K562 (cell line): ENCODE results near the gene SIGLEC9. TPM values are rescaled to one million over a fixed set of nuclear protein-coding genes. Genes with fewer than 3 reads are reported as not detected.

Experiments used
- CC2D1A ChIP-seq: fragments of 450-650 bp; IDR thresholded peaks from 2 replicates; pipeline ENCODE4 v1.6.1; 2017; ENCODE audit warnings: mild to moderate bottlenecking
- CEBPG ChIP-seq, 3 experiments: fragments of 200-800 bp in 1 of 3; sonication (Bioruptor generic) in 1 of 3; sonication (generic) in 1 of 3; formaldehyde crosslinking in 1 of 3; IDR thresholded peaks in 2 of 3; conservative IDR thresholded peaks in 1 of 3; 2 replicates each; pipeline versions ENCODE4 v1.6.1 to v1.8.0; 2016 to 2022; ENCODE audit warnings: missing compliant biosample characterization in 2 of 3, missing genetic modification characterization in 2 of 3, mild to moderate bottlenecking in 1 of 3, missing genetic modification reagents in 1 of 3
- GTF2A2 ChIP-seq: IDR thresholded peaks from 2 replicates; pipeline ENCODE4 v1.6.1; 2016; ENCODE audit warnings: mild to moderate bottlenecking, missing genetic modification characterization, missing compliant biosample characterization
- HBP1 ChIP-seq: fragments of 450-650 bp; formaldehyde crosslinking; IDR thresholded peaks from 2 replicates; pipeline ENCODE4 v1.4.0; 2022; ENCODE audit warnings: missing genetic modification characterization
- HMGXB4 ChIP-seq: sonication (generic); formaldehyde crosslinking; IDR thresholded peaks from 2 replicates; pipeline ENCODE4 v1.8.1; 2023; ENCODE audit warnings: mild to moderate bottlenecking, missing genetic modification reagents
- KLF16 ChIP-seq: IDR thresholded peaks from 2 replicates; pipeline ENCODE4 v1.6.1; 2016; ENCODE audit warnings: antibody characterized with exemption
- NRF1 ChIP-seq, 2 experiments: fragments of 450-650 bp; IDR thresholded peaks in 1 of 2; conservative IDR thresholded peaks in 1 of 2; 2 replicates each; pipeline ENCODE4 v1.6.1; 2014; ENCODE audit warnings: mild to moderate bottlenecking in 2 of 2
- SAP30 ChIP-seq: fragments of 200-600 bp; sonication (generic); IDR thresholded peaks from 2 replicates; pipeline ENCODE4 v1.6.1; 2012; ENCODE audit warnings: borderline replicate concordance, low read depth, mild to moderate bottlenecking, moderate library complexity, low read length, control low read depth, inconsistent platforms; ENCODE audit not compliant: insufficient read depth, poor library complexity, severe bottlenecking
- SMAD2 ChIP-seq: fragments of 150-350 bp; IDR thresholded peaks from 2 replicates; pipeline ENCODE4 v1.6.1; 2014; ENCODE audit warnings: low read depth, mild to moderate bottlenecking, low read length
- USF2 ChIP-seq: sonication (generic); formaldehyde crosslinking; IDR thresholded peaks from 2 replicates; pipeline ENCODE4 v1.5.0; 2020; ENCODE audit warnings: missing genetic modification reagents
- ZEB2 ChIP-seq: fragments of 450-650 bp; IDR thresholded peaks from 2 replicates; pipeline ENCODE4 v1.6.1; 2016
- ZFP30 ChIP-seq: fragments of 250-450 bp; sonication (Bioruptor Pico); IDR thresholded peaks from 2 replicates; pipeline ENCODE4 v1.8.0; 2022; ENCODE audit warnings: moderate library complexity, mild to moderate bottlenecking, inconsistent platforms, borderline replicate concordance
- ZNF444 ChIP-seq: fragments of 250-450 bp; sonication (Bioruptor Pico); IDR thresholded peaks from 2 replicates; pipeline ENCODE4 v1.4.0; 2020; ENCODE audit warnings: mild to moderate bottlenecking, moderate library complexity
- ZNF586 ChIP-seq: fragments of 450-650 bp; formaldehyde crosslinking; conservative IDR thresholded peaks from 2 replicates; pipeline ENCODE4 v1.4.0; 2020; ENCODE audit warnings: mild to moderate bottlenecking, moderate library complexity
- polyA plus RNA-seq, 8 experiments: library from polyadenylated mRNA; depleted of rRNA in 4 of 8; stranded (reverse) in 5 of 8; unstranded in 3 of 8; fragments of >200 nt; fragmentation: Nextera tagmentation in 2 of 8; fragmentation: Illumina TruSeq in 1 of 8; extraction: Ambion mirVana in 2 of 8; extraction: Trizol in 1 of 8; gene quantifications; 2 replicates each; pipeline versions ENCODE4 v1.2.1 to v1.2.3, GENCODE V29; 2011 to 2014; ENCODE audit warnings: inconsistent platforms in 1 of 8, missing spikeins in 1 of 8
- total RNA-seq, 7 experiments: library from RNA; depleted of rRNA in 6 of 7; stranded (reverse); fragments of >200 nt in 6 of 7; fragmentation: Illumina TruSeq in 2 of 7; extraction: Trizol in 2 of 7; gene quantifications; 2 replicates each; pipeline versions ENCODE4 v1.2.1 to v1.2.3, GENCODE V29; 2011 to 2021; ENCODE audit warnings: low replicate concordance in 1 of 7
- TF ChIP-seq, protein P1 (sequence below): fragments of 250-450 bp; sonication (Bioruptor Pico); IDR thresholded peaks from 2 replicates; pipeline ENCODE4 v1.8.0; 2022; ENCODE audit warnings: moderate library complexity, mild to moderate bottlenecking, inconsistent platforms
- TF ChIP-seq, protein P2 (sequence below), 2 experiments: fragments of 450-650 bp; IDR thresholded peaks; 2 replicates each; pipeline ENCODE4 v1.6.1; 2018; ENCODE audit warnings: mild to moderate bottlenecking in 2 of 2, low read depth in 1 of 2; ENCODE audit not compliant: partially characterized antibody in 2 of 2

The SIGLEC9 gene
- total and polyA plus RNA-seq, 9 of the 15 experiments (the other 6 are each of a cell fraction or from before 2014, with no cell fraction given), result 0.09 to 0.34 (median 0.22) TPM; not detected in 4

GRCh38 chr19:51131780-51132680 lies 7.3 kb downstream of the SIGLEC9 start (continued):
- TF ChIP-seq USF2 (CRISPR knock-in tag) (no peak), ZEB2 (peak; percentile 15; the same call in 1 of the 2 replicates), GTF2A2 (no peak), CEBPG (CRISPR knock-in tag; IDR thresholded peaks at IDR 0.05) (no peak), CEBPG (tag; conservative IDR thresholded peaks at IDR 0.05 in 1 of 2, IDR thresholded peaks at IDR 0.05 in 1 of 2) (no peak), KLF16 (peak; percentile 62; the same call in 1 of the 2 replicates), ZNF444 (CRISPR knock-in tag) (no peak), HBP1 (CRISPR knock-in tag) (no peak), ZFP30 (CRISPR knock-in tag) (no peak), SAP30 (no peak), SMAD2 (no peak), NRF1 (conservative IDR thresholded peaks at IDR 0.05 in 1 of 2, IDR thresholded peaks at IDR 0.05 in 1 of 2) (peak; percentile 27 to 49; a peak in 3 of 4 replicates), CC2D1A (no peak), ZNF586 (CRISPR knock-in tag) (no peak), HMGXB4 (CRISPR knock-in tag) (no peak)
- TF ChIP-seq, protein P1, sequence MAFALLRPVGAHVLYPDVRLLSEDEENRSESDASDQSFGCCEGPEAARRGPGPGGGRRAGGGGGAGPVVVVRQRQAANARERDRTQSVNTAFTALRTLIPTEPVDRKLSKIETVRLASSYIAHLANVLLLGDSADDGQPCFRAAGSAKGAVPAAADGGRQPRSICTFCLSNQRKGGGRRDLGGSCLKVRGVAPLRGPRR, result no peak
- TF ChIP-seq, protein P2, sequence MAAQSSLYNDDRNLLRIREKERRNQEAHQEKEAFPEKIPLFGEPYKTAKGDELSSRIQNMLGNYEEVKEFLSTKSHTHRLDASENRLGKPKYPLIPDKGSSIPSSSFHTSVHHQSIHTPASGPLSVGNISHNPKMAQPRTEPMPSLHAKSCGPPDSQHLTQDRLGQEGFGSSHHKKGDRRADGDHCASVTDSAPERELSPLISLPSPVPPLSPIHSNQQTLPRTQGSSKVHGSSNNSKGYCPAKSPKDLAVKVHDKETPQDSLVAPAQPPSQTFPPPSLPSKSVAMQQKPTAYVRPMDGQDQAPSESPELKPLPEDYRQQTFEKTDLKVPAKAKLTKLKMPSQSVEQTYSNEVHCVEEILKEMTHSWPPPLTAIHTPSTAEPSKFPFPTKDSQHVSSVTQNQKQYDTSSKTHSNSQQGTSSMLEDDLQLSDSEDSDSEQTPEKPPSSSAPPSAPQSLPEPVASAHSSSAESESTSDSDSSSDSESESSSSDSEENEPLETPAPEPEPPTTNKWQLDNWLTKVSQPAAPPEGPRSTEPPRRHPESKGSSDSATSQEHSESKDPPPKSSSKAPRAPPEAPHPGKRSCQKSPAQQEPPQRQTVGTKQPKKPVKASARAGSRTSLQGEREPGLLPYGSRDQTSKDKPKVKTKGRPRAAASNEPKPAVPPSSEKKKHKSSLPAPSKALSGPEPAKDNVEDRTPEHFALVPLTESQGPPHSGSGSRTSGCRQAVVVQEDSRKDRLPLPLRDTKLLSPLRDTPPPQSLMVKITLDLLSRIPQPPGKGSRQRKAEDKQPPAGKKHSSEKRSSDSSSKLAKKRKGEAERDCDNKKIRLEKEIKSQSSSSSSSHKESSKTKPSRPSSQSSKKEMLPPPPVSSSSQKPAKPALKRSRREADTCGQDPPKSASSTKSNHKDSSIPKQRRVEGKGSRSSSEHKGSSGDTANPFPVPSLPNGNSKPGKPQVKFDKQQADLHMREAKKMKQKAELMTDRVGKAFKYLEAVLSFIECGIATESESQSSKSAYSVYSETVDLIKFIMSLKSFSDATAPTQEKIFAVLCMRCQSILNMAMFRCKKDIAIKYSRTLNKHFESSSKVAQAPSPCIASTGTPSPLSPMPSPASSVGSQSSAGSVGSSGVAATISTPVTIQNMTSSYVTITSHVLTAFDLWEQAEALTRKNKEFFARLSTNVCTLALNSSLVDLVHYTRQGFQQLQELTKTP (IDR thresholded peaks at IDR 0.05; ENCODE audit: low read depth in 1 of 2, partially characterized antibody in 2 of 2), result no peak
